MM.1S (cell line): ENCODE results near the gene CHMP2B.

Source experiments
- CTCF ChIP-seq: fragments of 300-600 bp; sonication (generic); IDR thresholded peaks from 2 replicates; pipeline ENCODE4 v1.5.1; 2016; ENCODE audit warnings: antibody characterized with exemption, low read length, mixed read lengths
- EZH2 ChIP-seq: fragments of 300-600 bp; sonication (generic); optimal IDR thresholded peaks from 2 replicates; pipeline ENCODE3; 2017; ENCODE audit warnings: low read depth, mild to moderate bottlenecking, antibody characterized with exemption, low read length, mixed read lengths
- EZH2phosphoT487 ChIP-seq: fragments of 300-600 bp; sonication (generic); IDR thresholded peaks from 2 replicates; pipeline ENCODE4 v1.6.1; 2018; ENCODE audit warnings: antibody characterized with exemption, low read length

- TF ChIP-seq CTCF, result no peak
- no peak for TF ChIP-seq EZH2
- no peak for TF ChIP-seq EZH2phosphoT487
These were observed 28.3 kb upstream of the CHMP2B start for GRCh38 chr3:87198774-87199173.
